DMS153 treated with DMSO at 0.1 percent for 48 hours (cell line): Measurements from ENCODE around the gene ATP2A1.
"Not testable (repeated sequence)": the region's sequence is repeated elsewhere in the genome, so short reads cannot be mapped to it uniquely, and the experiment has no call there.

Source experiments
- DNase-seq: peaks from one replicate; lab custom pipeline; 2025; ENCODE audit not compliant: unreplicated experiment; lab: John Stamatoyannopoulos, UW

The ATP2A1 gene

DNA sequence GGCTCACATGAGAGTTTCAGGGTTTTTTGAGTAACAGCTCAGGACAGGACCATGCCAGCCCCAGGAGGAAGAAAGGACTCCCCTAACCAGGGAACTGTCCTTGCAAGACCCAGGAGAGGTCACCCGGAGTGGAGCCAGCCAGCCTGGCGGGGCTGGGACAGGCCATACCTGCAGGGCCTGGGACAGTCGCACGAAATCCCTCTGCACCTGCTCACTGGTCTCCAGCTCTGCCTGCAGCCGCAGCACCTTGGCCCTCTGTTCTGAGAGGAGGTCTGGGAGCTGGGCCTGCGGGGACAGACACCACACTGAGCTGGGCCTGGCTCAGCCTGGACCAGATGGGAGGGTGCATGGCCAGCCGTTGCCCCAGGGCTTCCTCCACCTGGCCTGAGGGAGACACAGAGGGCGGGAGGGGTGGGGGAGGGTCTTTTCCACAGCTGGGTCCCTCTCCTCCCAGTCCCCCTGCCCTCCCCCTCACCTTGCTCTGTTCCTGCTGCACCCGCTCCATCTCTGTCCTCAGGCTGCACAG, 27.0 kb downstream of the ATP2A1 start:
- DNase-seq: no peak

- no peak for DNase-seq
Measured at GRCh38 chr16:28905800-28906372, 27.6 kb downstream of the ATP2A1 start.

- no peak for DNase-seq
Measured at GRCh38 chr16:28910086-28911031, 32.1 kb downstream of the ATP2A1 start.

GRCh38 chr16:28912558-28912957, 34.3 kb downstream of the ATP2A1 start:
- DNase-seq: no peak

DNA sequence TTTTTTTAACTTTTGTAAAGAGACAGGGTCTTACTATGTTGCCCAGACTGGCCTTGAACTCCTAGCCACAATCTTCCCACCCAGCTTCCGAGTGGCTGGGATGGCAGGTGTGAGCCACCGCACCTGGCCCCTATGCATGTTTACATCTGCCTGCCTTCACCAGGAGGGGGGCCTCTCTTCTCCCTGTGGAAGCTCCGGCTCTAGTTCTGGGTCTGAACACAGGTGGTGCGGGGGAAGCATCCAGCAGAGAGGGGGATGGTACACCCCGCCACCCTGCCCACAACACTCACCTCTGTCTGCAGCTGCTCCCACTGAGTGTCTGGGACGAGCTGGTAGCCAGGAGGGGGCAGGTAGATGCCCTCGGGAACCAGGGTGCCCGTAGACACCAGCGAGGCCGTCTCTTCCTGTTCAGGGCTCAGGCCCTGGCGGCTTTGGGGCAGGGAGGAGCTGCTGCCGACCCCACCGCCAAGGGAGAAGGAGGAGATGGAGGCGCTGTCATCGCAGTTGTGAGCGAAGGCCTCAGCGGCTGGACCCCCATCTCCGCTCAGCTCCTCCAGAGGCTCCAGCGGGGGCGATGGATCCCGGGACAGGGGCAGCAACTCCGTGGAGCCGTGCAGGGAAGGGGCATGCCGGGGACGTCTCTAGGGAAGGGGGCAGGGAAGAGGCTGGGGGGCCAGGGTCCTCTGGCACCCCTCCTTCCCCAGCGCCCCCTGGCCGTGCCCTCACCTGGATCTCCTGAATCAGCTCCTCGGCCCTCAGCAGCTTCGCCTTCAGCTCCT, 35.8 kb downstream of the ATP2A1 start:
- DNase-seq: no peak

- DNase-seq: no peak
Measured at GRCh38 chr16:28915181-28915580, 36.9 kb downstream of the ATP2A1 start.

DNA sequence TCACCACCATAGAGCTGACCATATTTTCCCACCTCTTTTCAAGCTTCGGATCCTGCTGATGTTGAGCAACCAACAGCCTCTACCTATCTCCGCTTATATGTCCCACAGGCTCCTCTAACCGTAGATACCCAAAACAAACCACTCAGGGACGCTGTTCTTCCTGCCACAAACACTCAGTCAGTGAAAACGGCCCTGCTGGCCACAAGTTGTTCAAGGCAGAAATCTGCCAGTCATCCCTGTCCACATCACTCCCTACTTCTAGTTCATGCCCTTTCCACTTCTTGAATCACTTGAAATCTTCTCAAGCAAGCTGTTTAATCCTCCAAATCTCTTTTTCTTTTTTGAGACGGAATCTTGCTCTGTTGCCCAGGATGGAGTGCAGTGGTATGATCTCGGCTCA, 38.8 kb downstream of the ATP2A1 start:
- no peak for DNase-seq

DNA sequence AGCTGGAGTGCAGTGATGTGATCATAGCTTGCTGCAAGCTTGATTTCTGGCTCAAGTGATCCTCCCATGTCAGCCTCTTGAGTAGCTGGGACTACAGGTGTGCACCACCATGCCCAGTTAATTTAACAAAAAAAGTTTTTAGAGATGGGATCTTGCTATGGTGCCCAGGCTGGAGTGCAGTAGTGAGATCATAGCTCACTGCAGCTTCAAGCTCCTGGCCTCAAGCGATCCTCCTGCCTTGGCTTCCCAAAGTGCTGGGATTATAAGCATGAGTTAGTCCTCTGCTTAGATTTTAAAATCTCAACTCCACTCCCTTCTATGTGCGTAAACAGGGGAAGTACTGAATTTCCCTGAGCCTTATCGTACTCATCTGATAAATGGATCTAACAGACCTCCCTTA, 40.4 kb downstream of the ATP2A1 start:
- DNase-seq: no peak

GRCh38 chr16:28923231-28923587, 44.9 kb downstream of the ATP2A1 start:
- DNase-seq: no peak

DNA sequence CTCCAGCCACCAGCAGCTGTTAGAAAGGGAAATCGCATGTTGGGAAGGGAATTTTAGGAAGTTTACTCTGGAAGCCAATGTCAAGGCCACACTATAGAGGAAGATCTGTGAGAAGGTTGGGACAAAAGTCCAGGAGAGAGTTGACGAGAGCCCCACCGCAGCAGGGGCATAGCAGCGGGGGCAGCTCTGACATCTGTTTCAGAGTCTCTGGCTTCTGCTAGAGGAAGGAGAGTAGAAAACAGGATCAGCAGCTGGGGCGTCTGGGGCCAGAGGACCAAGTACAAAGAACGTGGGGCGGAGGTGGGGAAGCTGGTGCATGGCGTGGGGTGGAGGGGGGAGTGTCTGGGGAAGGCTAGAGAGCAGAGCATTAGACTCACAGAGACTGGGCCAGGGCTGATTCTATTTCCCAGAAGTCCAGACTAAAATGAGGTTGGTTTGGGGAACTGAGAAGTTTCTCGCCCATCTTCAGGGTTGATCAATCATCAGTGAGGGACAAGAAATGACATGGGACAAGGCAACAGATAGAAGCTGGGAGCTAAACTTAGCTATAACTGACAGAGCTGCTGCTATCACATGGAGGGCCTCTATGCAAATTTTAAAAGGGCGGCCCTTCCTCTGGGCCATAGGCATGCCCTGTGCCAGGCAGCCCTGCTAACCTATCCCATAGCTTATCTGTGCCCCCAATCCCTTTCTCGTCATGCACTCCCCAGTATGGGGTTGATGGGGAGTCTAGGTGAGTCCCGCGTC, 45.5 kb downstream of the ATP2A1 start:
- no peak for DNase-seq

DNA sequence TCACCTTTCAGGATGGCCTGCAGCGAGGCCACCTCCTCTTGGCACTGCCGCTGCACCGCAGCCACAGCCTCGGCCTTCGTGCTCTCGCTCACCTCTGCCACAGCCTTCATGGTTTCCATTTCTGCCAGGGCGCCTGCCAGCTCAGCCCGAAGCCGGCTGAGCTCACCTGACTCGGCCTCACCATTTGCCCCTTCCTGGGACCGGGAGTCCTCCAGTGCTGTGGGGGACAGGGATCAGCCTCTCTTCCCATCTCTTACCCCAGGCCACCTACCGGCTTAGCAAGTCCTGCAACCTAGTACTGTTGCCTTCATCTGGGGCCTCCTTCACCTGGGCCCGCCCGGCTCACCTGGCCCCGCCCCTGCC, 46.1 kb downstream of the ATP2A1 start:
- DNase-seq: no peak

- peak; percentile 96 for DNase-seq
Measured at GRCh38 chr16:28924762-28925385, 46.6 kb downstream of the ATP2A1 start, which contains the start of gene RABEP2. Gene RABEP2, minus strand, starts transcription at chr16:28925238. Its CDS starts 75 bp downstream, at chr16:28925163.

DNA sequence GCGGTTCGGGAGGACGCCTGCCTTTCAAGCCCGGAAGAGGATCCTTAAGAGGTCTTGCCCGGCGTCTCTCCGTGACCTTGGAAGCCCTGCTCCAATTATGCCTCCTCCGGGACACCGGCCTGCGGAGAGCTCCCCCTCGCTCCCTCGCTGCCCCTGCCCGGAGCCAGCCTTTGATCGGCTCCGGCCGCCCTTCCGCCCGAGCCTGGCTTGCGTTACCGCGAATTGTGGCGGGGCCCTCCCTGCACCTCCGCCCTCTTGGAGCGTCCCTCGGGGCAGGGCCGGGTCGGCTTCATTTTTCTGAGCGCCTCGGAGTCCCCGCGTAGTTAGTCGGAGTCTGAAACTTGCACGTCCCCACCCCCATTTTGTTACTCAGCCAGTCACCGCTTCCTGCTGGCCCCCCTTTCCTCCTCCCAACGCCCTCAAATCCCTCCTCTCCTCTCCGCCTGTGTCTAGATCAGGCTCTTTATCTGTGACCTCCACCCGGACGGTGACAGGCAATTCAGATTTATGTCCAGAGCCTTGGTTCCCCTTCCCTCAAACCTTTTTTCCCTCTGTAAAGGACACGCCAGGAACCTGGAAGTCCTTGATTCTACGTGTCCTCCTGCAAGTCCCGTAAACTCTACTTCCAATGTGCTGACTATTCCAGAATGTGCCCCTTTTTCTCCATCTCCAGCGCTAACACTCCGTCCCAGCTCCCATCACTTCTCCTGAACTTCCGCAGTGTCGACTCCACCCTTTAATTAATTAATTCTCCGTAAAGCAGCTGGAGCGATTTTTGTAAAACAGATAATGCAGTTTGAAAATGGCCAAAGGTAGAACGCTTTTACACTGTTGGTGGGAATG, 47.3 kb downstream of the ATP2A1 start:
- DNase-seq: peak; percentile 76

- not testable (repeated sequence) for DNase-seq
Measured at GRCh38 chr16:28926284-28926683, 48.0 kb downstream of the ATP2A1 start.

DNA sequence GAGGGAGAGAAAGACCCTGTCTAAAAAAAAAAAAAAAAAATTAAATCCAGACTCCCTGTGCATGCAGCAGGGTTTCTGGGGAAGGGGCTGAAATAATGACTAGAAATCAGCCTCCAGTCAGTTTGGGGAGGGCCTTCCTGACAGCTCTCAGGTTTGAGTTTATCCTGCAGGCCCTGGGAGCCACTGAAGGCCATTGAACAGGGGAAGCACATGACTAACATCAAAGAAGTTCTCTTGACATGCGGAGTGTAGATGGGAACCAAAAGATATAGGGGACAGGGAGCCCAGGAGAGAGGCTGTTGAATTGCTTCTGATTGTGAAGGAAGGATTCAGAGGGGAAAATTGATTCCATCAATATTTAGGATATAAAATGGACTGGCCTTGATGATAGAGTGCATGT, 49.5 kb downstream of the ATP2A1 start:
- DNase-seq: no peak

- DNase-seq: no peak
Measured at GRCh38 chr16:28930203-28930602, 51.9 kb downstream of the ATP2A1 start.

DNA sequence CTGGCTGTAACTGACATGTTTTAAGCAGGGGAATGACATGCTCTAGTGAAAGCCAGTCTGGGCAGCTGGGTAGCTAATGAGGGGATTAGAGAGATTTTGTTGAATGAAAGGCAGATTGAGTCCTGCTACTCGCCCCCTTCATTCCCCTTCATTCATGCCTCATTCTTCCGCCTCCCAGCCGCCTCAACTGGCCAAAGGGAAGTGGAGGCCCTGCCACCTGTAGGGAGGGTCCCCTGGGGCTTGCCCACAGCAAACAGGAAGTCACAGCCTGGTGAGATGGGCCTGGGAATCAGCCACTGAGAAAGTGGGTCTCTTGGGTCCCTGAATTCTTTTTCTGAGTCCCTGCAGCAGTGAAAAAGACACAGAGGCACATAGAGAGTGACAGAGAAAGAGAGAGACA, 52.4 kb downstream of the ATP2A1 start:
- peak; percentile 9 for DNase-seq

GRCh38 chr16:28931801-28932225, 53.5 kb downstream of the ATP2A1 start, which contains the start of gene CD19:
Gene CD19, plus strand, starts transcription at chr16:28931971. Its CDS starts 30 bp downstream, at chr16:28932001.
- DNase-seq: no peak
